GM19438 (cell line): ENCODE data around the gene CYP39A1.
A peak's percentile ranks its signal among the peaks of the same experiment; 100 is the strongest.

Experiments
- ATAC-seq: cut with Tn5 transposase; IDR thresholded peaks from one replicate; pipeline ENCODE4 v1.9.1; 2021; ENCODE audit warnings: low read depth; ENCODE audit not compliant: unreplicated experiment

CYP39A1 gene, protein sequence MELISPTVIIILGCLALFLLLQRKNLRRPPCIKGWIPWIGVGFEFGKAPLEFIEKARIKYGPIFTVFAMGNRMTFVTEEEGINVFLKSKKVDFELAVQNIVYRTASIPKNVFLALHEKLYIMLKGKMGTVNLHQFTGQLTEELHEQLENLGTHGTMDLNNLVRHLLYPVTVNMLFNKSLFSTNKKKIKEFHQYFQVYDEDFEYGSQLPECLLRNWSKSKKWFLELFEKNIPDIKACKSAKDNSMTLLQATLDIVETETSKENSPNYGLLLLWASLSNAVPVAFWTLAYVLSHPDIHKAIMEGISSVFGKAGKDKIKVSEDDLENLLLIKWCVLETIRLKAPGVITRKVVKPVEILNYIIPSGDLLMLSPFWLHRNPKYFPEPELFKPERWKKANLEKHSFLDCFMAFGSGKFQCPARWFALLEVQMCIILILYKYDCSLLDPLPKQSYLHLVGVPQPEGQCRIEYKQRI

DNA sequence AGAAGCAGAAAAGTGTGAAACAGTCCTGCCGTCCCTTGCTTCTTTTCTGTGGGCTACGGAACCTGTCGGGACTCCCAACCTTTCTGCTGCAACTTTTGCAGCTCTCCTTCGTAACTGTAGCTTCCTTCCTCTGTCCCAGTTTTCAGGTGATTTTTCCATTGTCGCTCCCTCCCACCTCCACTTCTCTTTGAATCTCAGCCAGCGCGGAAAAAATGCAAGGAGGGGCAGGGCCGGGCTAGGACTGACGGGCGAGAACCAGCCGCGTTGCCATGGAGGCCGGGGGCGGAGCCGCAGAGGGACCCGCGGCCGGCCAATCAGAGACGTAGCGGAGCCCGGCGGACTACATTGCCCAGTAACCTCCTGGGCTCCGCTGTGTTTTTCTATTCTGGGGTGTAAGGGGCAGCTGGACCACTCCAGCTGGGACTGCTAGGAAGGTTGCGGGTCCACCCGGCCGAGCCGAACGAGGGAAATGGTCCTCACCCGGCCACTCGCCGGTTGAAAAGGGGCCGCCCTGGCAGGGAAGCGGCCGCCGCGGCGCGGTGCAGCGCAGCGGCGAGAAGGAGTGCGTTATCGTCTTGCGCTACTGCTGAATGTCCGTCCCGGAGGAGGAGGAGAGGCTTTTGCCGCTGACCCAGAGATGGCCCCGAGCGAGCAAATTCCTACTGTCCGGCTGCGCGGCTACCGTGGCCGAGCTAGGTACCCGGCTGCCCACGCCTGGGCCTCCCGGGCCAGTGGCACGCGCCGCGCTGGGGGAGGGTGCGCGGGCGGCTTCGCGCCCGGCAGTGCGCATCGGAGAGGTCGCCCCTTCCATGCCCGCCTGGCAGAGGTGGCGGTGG is at the start of gene CYP39A1, which contains the start of gene SLC25A27:
Gene CYP39A1 (minus strand): TSS at position 216 of the 836 bp plus-strand sequence. CDS start 236 bp downstream, outside the sequence.
Gene SLC25A27 (plus strand): TSS at position 373 of the 836 bp plus-strand sequence. CDS start 218 bp downstream, at position 591.
- peak; percentile 100 for ATAC-seq

DNA sequence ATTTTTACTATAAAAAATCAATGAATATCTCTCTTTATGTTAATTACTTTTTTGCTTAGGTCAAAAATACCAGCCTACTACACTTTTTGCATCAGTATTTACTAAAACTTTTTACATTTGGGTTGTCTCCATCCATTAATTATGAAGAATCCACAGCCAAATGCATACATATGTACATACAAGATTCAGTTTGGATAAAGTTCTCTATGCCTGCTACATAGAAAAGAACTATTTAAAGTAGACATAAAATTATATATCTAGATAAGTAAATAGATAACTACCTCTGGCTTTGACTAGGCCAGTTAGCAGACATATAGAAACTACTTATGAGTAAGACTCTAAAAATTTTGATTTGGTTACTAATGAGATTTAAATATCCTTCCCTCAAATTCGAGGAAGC is 47.4 kb upstream of the CYP39A1 start:
- ATAC-seq: no peak

DNA sequence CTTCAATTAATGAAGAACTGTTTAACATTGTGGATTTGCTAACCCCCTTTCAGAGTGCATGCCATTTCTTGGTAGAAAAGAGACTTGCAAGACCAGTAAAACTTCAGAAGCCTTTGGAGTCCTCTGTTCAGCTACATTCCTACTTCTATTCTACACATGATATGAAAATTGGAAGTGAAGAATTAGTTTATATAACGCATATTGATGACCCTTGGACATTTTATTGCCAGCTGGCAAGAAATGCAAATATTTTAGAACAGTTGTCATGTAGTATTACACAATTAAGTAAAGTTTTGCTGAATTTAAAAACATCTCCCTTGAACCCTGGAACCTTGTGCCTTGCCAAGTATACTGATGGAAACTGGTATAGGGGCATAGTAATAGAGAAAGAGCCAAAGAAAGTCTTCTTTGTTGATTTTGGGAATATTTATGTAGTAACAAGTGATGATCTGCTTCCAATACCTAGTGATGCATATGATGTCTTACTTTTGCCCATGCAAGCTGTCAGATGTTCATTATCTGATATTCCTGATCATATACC is 38.4 kb upstream of the CYP39A1 start:
- ATAC-seq: no peak

DNA sequence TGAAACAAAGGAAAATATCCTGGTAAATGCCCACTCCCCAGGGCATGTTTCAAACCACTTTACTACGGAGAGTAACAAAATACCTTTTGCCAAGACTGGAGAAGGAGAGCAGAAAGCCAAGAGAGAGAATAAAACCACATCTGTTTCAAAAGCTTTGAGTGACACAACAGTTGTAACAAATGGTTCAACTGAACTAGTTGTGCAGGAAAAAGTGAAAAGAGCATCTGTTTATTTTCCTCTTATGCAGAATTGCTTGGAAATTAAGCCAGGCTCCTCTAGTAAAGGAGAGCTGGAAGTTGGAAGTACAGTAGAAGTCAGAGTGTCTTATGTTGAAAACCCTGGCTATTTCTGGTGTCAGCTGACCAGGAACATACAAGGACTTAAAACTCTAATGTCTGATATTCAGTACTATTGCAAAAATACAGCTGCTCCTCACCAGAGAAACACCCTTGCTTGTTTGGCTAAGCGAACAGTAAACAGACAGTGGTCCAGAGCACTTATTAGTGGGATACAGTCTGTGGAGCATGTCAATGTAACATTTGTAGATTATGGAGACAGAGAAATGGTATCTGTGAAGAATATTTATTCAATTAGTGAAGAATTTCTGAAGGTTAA is 37.6 kb upstream of the CYP39A1 start:
- no peak for ATAC-seq

DNA sequence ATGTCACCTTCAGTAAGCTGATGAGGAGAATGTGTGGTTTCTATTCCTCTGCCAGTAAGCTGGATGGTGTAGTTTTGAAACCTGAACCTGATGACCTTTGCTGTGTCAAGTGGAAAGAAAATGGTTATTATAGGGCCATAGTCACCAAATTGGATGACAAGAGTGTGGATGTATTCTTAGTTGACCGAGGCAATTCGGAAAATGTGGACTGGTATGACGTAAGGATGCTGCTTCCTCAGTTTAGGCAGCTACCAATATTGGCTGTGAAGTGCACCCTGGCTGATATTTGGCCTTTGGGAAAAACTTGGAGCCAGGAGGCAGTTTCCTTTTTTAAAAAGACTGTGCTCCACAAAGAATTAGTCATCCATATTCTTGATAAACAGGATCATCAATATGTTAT is 37.0 kb upstream of the CYP39A1 start:
- ATAC-seq: no peak

DNA sequence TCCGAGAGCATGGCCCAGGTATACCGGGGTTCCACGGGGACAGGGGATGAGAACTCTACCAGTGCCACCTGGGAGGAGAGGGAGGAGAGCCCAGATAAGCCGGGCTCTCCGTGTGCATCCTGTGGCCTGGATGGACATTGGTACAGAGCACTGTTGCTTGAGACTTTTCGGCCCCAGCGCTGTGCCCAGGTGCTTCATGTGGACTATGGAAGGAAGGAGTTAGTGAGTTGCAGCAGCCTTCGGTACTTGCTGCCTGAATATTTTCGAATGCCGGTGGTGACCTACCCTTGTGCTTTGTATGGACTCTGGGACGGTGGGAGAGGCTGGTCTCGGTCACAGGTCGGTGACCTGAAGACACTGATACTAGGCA is 36.3 kb upstream of the CYP39A1 start:
- no peak for ATAC-seq

DNA sequence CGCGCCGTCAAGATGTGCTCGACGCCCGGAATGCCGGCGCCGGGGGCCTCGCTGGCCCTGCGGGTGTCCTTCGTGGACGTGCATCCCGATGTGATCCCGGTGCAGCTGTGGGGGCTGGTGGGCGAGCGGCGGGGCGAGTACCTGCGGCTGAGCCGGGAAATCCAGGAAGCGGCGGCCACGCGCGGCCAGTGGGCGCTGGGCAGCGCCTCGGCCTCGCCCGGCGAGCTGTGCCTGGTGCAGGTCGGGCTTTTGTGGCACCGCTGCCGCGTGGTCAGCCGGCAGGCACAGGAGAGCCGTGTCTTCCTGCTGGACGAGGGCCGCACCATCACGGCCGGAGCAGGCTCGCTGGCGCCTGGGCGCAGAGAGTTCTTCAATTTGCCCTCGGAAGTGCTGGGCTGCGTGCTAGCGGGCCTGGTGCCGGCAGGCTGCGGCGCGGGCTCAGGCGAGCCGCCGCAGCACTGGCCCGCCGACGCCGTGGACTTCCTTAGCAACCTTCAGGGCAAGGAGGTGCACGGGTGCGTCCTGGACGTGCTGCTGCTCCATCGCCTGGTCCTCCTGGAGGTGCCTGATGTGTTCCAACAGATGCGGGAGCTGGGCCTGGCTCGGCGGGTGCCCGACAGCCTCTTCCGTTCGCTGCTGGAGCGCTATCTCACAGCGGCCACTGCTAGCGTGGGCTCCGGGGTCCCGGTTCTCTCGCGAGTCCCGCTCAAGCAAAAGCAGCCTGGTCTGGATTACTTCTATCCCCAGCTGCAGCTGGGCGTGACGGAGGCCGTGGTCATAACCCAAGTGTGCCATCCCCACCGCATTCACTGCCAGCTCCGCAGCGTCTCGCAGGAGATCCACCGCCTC is 35.7 kb upstream of the CYP39A1 start:
- no peak for ATAC-seq

DNA sequence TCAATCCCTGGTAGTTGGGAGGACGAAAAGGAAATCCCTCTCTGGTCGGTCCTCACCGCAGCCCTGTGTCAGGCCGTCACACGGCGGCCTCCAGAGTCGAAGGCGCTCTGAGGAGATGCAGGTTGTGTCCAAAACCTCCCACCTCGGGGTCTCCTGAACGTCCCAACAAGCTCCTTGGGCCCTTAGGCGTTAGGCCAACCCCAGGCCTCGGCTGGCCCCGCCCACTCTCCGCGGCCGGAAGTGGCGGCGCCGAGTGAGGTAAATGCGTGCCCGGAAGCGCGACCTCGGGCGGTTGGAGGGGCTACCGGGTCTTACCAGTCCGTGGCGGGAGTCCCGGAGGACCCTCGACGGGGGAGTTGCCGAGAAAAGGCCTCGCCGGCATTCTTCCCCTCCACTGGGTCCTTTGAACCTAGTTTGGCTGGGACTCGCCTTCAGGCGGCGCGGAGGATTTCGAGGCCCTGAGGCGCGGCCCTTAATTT is 35.0 kb upstream of the CYP39A1 start, which contains the start of gene TDRD6:
Gene TDRD6 (plus strand): TSS at position 267 of the 479 bp plus-strand sequence. CDS start 244 bp downstream, outside the sequence.
- no peak for ATAC-seq

DNA sequence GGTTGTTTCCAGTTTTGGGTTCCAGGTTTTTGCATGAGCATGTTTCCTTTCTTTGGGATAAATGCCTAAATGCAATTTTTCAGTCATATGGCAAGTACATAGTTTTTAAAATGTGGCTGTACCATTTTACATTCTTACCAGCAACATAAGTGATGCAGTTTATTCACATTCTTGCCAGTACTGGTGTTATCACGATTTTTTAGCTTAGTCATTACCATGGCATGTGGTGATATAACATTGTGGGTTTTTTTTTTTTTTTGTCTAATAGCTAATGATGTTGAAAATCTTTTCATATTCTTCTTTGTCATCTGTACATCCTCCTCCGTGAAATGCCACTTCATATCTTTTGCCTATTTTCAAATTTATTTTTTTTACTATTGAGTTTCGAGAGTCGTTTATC is 32.2 kb upstream of the CYP39A1 start:
- no peak for ATAC-seq

DNA sequence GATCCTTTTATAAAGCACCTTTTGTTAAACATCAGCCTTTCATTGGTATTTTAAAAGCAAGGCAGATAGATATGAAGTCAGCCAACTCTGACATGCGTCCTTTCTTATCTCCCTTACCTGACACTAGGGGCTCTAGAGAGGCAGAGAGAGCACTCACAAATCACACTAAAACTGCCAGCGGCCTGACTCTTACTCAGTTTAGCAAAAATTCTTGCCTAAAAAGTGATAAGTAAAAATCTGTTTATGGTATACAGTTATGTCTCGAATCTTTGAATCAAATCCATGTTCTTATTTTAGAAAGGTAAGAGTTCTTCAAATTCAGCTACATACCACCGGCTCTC is 24.7 kb upstream of the CYP39A1 start:
- ATAC-seq: no peak

DNA sequence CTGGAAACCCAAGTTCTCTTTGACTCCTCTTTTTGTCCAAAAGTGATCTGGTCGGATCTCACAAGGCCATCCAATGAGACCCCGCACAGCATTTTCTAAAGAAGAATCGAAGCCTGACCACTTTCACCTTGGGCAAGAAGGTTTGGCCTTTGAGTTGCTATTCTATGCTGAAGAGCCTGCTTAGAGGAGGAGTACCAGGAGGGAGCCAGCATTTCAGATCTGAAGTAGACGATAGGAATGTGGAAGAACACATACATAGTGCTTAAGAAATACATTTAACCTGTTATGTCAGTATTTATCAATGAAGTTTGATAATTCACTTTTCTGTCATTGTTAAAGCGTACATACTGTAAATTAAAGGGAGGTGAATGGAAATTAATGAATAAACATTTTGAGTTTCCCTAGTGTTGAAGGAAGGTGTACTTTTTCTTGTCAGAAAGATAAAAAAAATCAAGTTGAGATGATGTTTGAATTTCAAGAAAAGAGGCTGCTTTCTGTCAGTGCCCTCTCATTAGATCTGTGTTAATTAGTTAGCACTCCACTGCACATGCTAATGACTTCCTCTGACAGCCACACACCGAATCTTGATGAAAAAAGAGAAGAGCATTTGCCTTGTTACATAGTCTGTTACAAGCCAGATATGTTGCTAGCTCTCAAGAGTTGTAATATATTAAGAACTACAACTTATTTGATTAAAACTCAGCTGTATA is 24.1 kb upstream of the CYP39A1 start:
- ATAC-seq: no peak

DNA sequence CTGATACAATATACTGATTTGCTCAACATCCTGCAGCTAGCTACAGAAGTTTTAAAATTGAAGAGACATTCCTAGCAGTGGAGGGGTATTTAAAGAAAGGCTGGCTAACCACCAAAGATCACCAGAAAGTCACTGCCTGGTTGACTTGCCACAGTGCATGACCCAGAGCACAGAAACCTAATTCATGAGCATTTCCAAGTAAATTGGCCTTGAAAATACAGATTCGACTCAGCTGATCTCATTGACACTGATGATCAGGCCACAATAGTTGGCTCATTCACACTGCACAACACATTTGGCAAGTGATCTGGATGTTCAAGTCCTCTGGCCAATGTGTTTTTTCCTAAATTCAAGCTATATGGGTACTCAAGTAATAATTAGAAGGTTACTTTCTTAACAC is 21.8 kb upstream of the CYP39A1 start:
- ATAC-seq: no peak

DNA sequence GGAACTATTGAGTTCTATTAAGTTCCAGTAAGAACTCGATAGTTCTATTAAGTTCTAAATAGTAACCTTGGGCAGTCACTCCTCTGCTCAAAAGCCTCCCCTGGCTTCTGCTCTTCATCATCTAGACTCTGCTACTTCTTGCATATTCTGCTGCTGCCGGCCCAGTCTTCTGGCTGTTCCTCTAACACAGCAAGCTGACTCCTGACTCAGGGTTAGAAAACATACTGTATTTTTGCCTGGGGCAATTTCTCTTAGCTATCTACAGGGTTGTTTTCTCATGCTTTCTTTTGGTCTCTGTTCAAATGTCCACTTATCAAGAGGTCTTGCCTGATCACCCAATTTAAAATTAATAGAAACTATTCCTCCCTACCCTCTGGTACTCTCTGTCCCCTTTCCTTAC is 14.8 kb upstream of the CYP39A1 start:
- ATAC-seq: no peak

DNA sequence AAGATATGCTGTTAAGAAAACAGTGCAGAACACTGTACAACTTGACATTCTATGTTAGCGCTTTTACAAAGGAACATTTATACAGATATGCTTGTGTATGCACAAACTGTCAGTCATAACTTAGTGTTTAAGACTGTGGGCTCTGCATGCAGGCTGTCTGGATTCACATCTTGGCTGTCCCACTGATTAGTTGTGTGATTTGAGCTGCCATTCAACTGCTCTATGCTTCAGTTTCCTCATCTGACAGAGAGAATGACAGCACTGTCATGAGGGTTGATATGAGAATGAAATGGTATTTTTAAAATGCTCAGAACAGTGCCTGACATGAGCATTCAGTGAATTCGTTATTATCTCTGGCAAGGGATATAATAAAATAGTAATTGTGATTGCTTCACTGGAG is 8.9 kb upstream of the CYP39A1 start:
- no peak for ATAC-seq

DNA sequence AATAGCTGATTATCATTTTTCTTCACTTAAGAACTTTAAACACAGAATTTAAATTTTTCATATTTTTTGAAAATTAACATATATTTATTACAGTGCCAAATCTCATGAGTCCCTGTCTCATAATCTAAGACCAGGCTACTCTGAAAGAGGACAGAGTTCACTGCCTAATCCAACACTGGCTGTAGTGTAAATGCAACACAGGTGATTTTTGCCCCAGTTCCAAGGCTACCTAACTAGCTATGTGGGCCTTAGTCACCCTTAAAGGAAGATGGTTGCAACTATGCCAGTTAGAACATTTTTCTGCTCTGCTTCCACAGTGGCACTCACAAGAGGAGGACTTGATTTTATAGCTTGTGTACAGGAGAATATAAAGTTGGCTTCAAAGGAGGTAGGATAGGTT is 5.0 kb upstream of the CYP39A1 start:
- no peak for ATAC-seq

DNA sequence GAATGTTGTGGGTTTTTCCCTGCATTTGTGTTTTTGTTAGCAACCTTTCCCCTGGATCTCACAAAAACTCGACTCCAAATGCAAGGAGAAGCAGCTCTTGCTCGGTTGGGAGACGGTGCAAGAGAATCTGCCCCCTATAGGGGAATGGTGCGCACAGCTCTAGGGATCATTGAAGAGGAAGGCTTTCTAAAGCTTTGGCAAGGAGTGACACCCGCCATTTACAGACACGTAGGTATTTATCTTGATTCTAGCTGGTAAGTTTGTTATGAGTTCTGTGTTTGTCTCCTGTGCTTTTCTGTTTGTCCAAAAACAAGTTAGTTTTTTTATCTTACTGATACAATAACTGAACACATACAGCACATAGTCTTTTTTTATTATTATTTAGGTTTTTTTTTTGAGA is 3.2 kb upstream of the CYP39A1 start:
- ATAC-seq: no peak

DNA sequence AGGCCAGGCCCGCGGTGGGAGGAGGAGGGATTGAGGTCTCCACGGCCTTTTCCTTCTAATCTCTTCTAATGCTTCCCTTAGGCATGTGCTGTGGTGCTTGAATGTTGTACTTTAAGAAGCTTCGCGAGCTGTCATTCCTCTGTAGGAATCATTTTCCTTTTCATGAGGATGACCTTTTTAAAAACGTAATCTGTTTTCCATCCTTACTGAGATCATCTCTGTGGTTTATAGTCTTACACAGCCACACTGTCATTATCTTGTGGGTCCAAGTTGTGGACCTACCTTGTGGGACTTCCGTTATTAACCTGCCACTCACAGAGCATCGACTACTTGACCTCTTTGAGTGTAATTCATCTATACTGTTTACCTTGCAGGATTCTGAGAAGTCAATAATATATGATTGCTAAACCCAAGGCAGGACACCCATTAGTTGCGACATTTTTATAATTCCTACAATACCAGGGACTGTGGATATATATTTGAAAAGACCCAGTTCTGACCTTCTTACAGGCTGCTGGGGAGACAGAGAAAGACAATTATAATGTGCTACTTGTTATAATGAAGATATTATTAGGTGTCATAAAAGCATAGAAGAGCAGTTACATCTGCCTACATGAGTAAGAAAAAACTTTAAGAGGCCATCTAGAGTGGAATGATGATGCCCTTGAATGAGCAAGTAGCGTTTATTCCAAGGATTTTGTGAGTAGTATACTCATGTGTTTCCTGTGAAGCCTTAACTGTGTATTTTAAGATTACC is 999 bp upstream of the CYP39A1 start:
- no peak for ATAC-seq

DNA sequence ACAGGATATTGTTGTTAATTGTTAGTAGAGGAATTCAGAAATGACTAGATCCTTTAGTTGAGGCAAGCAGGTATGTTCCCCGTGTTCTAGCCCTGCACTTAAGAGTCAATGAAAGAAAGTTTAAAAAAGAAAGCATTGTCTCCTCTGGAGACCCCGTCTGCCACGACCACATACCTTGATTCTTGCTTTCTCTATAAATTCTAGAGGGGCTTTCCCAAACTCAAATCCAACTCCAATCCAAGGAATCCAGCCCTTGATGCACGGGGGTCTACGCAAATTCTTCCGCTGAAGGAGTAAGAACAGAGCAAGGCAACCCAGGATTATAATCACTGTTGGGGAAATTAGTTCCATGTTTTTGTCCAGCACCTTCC is 401 bp downstream of the CYP39A1 start:
- no peak for ATAC-seq

DNA sequence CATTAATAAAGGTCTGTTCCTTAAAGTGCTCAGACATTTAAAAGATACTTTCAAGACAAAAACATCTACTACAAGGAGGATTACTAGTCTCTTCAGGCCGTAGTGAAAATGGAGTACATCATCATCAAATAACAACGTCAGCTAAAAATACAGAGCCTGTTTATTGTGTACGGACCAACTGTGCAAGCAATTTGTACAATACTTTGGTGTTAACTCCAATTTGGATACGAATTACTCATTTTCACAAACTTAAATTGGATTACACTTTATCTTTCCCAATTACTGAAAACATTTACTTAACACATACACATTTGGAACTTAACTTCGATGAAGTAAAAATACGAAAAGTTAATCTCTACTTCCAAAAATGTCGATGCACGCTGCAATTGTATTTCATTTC is 802 bp downstream of the CYP39A1 start:
- no peak for ATAC-seq
